Neuronal stem cell (in vitro differentiated cells): Measurements from ENCODE around the gene NOMO2. TPM values are rescaled to one million over a fixed set of nuclear protein-coding genes. Genes with fewer than 3 reads are reported as not detected.
"Not testable (repeated sequence)": the region's sequence is repeated elsewhere in the genome, so short reads cannot be mapped to it uniquely, and the experiment has no call there.

Source experiments
- DNase-seq: peaks from one replicate; pipeline ENCODE4 v3.0.0-alpha.2; 2013; ENCODE audit warnings: low spot score
- H2AFZ ChIP-seq: one replicate; pipeline ENCODE4 v1.6.1; 2013; ENCODE audit warnings: mild to moderate bottlenecking, low read length, inconsistent platforms
- H2AK5ac ChIP-seq: 2 replicates; pipeline ENCODE4 v1.6.1; 2013; ENCODE audit warnings: low read depth, mild to moderate bottlenecking, inconsistent platforms, low read length, moderate library complexity, mixed read lengths
- H2BK120ac ChIP-seq: 2 replicates; pipeline ENCODE4 v1.6.1; 2013; ENCODE audit warnings: low read depth, mild to moderate bottlenecking, inconsistent platforms, low read length, moderate library complexity, mixed read lengths
- H2BK12ac ChIP-seq: one replicate; pipeline ENCODE4 v1.6.1; 2013; ENCODE audit warnings: low read length, inconsistent platforms
- H2BK15ac ChIP-seq: 2 replicates; pipeline ENCODE4 v1.6.1; 2013; ENCODE audit warnings: mild to moderate bottlenecking, low read length, inconsistent platforms, mixed read lengths
- H2BK5ac ChIP-seq: one replicate; pipeline ENCODE4 v1.6.1; 2013; ENCODE audit warnings: inconsistent platforms, mild to moderate bottlenecking, low read length, moderate library complexity
- H3K14ac ChIP-seq: one replicate; pipeline ENCODE4 v1.6.1; 2013; ENCODE audit warnings: low read length, inconsistent platforms
- H3K18ac ChIP-seq: 2 replicates; pipeline ENCODE4 v1.6.1; 2013; ENCODE audit warnings: low read length, inconsistent platforms
- H3K23ac ChIP-seq: 2 replicates; pipeline ENCODE4 v1.6.1; 2013; ENCODE audit warnings: low read depth, mild to moderate bottlenecking, mixed read lengths, low read length, inconsistent platforms; ENCODE audit not compliant: poor library complexity
- H3K27ac ChIP-seq: replicated peaks from 3 replicates; pipeline ENCODE4 v1.5.1; 2013; ENCODE audit warnings: low read length, inconsistent platforms
- H3K27me3 ChIP-seq, 3 experiments: 2 replicates each; pipeline ENCODE4 v1.6.1; 2013; ENCODE audit warnings: low read length in 3 of 3, mild to moderate bottlenecking in 2 of 3, inconsistent platforms in 1 of 3, low read depth in 1 of 3, mixed read lengths in 1 of 3, moderate library complexity in 1 of 3; ENCODE audit not compliant: control insufficient read depth in 3 of 3, insufficient read depth in 3 of 3
- H3K36me3 ChIP-seq, 2 donors: replicated peaks in 1 of 2; 2 replicates each; pipeline ENCODE4 v1.6.1; 2013; ENCODE audit warnings: low read length in 2 of 2; ENCODE audit not compliant: control insufficient read depth in 2 of 2, insufficient read depth in 2 of 2
- H3K4ac ChIP-seq: 2 replicates; pipeline ENCODE4 v1.6.1; 2013; ENCODE audit warnings: inconsistent platforms, mild to moderate bottlenecking, low read length, moderate library complexity
- H3K4me1 ChIP-seq, 2 donors: 1 replicate in 1 of 2; 2 replicates in 1 of 2; pipeline ENCODE4 v1.6.1; 2013; ENCODE audit warnings: low read length in 2 of 2, low read depth in 1 of 2; ENCODE audit not compliant: control insufficient read depth in 2 of 2, insufficient read depth in 1 of 2
- H3K4me2 ChIP-seq: one replicate; pipeline ENCODE4 v1.6.1; 2013; ENCODE audit warnings: mild to moderate bottlenecking, low read length, inconsistent platforms; ENCODE audit not compliant: insufficient read depth, poor library complexity, severe bottlenecking
- H3K4me3 ChIP-seq, 2 donors: 2 replicates each; pipeline ENCODE4 v1.5.1; 2013; ENCODE audit warnings: low read length in 2 of 2, mild to moderate bottlenecking in 2 of 2, inconsistent platforms in 1 of 2, moderate library complexity in 1 of 2
- H3K79me1 ChIP-seq: one replicate; pipeline ENCODE4 v1.6.1; 2013; ENCODE audit warnings: low read depth, mild to moderate bottlenecking, inconsistent platforms, low read length, moderate library complexity
- H3K9ac ChIP-seq: one replicate; pipeline ENCODE4 v1.6.1; 2013; ENCODE audit warnings: mild to moderate bottlenecking, low read depth, low read length, inconsistent platforms; ENCODE audit not compliant: poor library complexity
- H3K9me3 ChIP-seq, 2 donors: replicated peaks in 1 of 2; 2 replicates each; pipeline versions ENCODE3 to v1.6.1; 2013; ENCODE audit warnings: low read length in 2 of 2, mild to moderate bottlenecking in 2 of 2, inconsistent platforms in 1 of 2, low read depth in 1 of 2, mixed read lengths in 1 of 2, moderate library complexity in 1 of 2; ENCODE audit not compliant: control insufficient read depth in 2 of 2, insufficient read depth in 1 of 2
- H4K8ac ChIP-seq: one replicate; pipeline ENCODE4 v1.6.1; 2013; ENCODE audit warnings: low read depth, mild to moderate bottlenecking, inconsistent platforms, low read length, moderate library complexity
- H4K91ac ChIP-seq: one replicate; pipeline ENCODE4 v1.6.1; 2013; ENCODE audit warnings: low read length, low read depth, mild to moderate bottlenecking, inconsistent platforms; ENCODE audit not compliant: poor library complexity
- WGBS, 2 donors: extraction: QIAGEN DNeasy Blood & Tissue Kit; methylation state at CpG; one replicate each; pipeline ENCODE4 v1.1.7; 2013; ENCODE audit warnings: missing lambda C conversion rate in 2 of 2, mixed read lengths in 1 of 2; ENCODE audit not compliant: insufficient read length in 2 of 2, insufficient replicate concordance in 1 of 2; ENCODE audit errors: extremely low coverage in 2 of 2; 5-methylcytosine and 5-hydroxymethylcytosine counted together
- small RNA-seq: library from polyadenylated mRNA; stranded (forward); fragments of <200 nt; extraction: miRNeasy Mini kit (QIAGEN cat#:217004); gene quantifications from one replicate; pipeline ENCODE3, GENCODE V24; 2013; ENCODE audit not compliant: insufficient read depth

Gene NOMO2

GRCh38 chr16:18382696-18383095 is 179.2 kb downstream of the NOMO2 start:
- no CpG with 5 or more reads among the region's 28 CpGs for WGBS, 2 donors
- not testable (repeated sequence) for H2BK120ac ChIP-seq, H3K27me3 ChIP-seq, H2BK12ac ChIP-seq, H3K14ac ChIP-seq, DNase-seq, H3K4ac ChIP-seq, H2BK5ac ChIP-seq, H2AFZ ChIP-seq, H3K9ac ChIP-seq, H3K23ac ChIP-seq, H3K4me3 ChIP-seq, H4K8ac ChIP-seq, H3K4me2 ChIP-seq, H3K9me3 ChIP-seq, H3K18ac ChIP-seq, H4K91ac ChIP-seq, H3K79me1 ChIP-seq, H2AK5ac ChIP-seq, H3K36me3 ChIP-seq, H2BK15ac ChIP-seq, H3K27ac ChIP-seq, H3K4me1 ChIP-seq

Small RNA genes lying within 50 kb of the gene (small RNA-seq; reads per million reads assigned to genes)
- gene MIR3179-3 (not detected), gene MIR3179-4 (not detected), gene MIR3180-3 (not detected), gene MIR3670-3 (not detected), gene MIR3670-4 (not detected), gene MIR6770-3 (not detected), gene RF00019 (not detected)
